HUES48 (cell line): ENCODE measurements around the gene CISTR.
"Not testable (repeated sequence)": the region's sequence is repeated elsewhere in the genome, so short reads cannot be mapped to it uniquely, and the experiment has no call there.

Source experiments
- H3K27ac ChIP-seq: one replicate; pipeline ENCODE4 v1.7.0; 2013; ENCODE audit warnings: low read depth, low read length, inconsistent platforms
- H3K27me3 ChIP-seq: 2 replicates; pipeline ENCODE4 v1.6.1; 2013; ENCODE audit warnings: mild to moderate bottlenecking, low read length; ENCODE audit not compliant: control insufficient read depth, insufficient read depth
- H3K36me3 ChIP-seq: 2 replicates; pipeline ENCODE4 v1.6.1; 2013; ENCODE audit warnings: low read length; ENCODE audit not compliant: control insufficient read depth, insufficient read depth
- H3K4me1 ChIP-seq: 2 replicates; pipeline ENCODE4 v1.6.1; 2013; ENCODE audit warnings: mild to moderate bottlenecking, low read length; ENCODE audit not compliant: control insufficient read depth, insufficient read depth
- H3K4me3 ChIP-seq: 2 replicates; pipeline ENCODE4 v1.5.1; 2013; ENCODE audit warnings: mild to moderate bottlenecking, low read depth, low read length
- H3K9ac ChIP-seq: 2 replicates; pipeline ENCODE4 v1.6.1; 2013; ENCODE audit warnings: mild to moderate bottlenecking, low read depth, low read length, moderate library complexity
- H3K9me3 ChIP-seq: 2 replicates; pipeline ENCODE4 v1.6.1; 2013; ENCODE audit warnings: low read length; ENCODE audit not compliant: control insufficient read depth, insufficient read depth

Gene CISTR

GRCh38 chr12:53764615-53765014, 12.8 kb upstream of the CISTR start:
- Histone ChIP-seq H3K9me3 (no peaks in the 10 kb centered on the region), H3K27ac (no peak overlapping the region), H3K36me3 (no peaks in the 10 kb centered on the region), H3K4me3 (no peak overlapping the region), H3K9ac (no peak overlapping the region), H3K27me3 (peaks cover 61% of the 10 kb centered on the region), H3K4me1 (no peaks in the 10 kb centered on the region)

DNA sequence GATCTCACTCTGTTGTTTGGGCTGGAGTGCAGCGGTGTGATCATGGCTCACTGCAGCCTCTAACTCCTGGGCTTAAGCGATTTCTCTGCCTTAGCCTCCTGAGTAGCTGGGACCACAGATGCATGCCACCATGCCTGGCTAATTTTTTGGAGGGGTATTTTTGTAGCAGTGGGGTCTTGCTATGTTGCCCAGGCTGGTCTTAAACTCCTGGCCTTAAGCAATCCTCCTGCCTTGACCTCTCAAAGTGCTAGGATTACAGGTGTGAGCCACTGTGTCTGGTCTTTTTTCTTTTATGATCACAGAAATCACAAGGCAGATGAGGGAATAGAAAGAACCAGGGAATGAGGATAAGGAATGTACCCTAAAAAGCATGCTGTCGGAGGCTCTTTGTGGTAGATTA, 11.0 kb upstream of the CISTR start:
- not testable (repeated sequence) for H3K27ac ChIP-seq, H3K4me3 ChIP-seq, H3K9me3 ChIP-seq, H3K9ac ChIP-seq, H3K36me3 ChIP-seq, H3K4me1 ChIP-seq
- H3K27me3 ChIP-seq: peaks cover 68% of the 10 kb centered on the region

- H3K27ac ChIP-seq: no peak overlapping the region
- no peaks in the 10 kb centered on the region for H3K36me3 ChIP-seq
- peaks cover 6% of the 10 kb centered on the region for H3K4me1 ChIP-seq
- no peak overlapping the region for H3K9ac ChIP-seq
- no peaks in the 10 kb centered on the region for H3K9me3 ChIP-seq
- peaks cover 68% of the 10 kb centered on the region for H3K27me3 ChIP-seq
- H3K4me3 ChIP-seq: no peak overlapping the region
These were observed 9.5 kb upstream of the CISTR start for GRCh38 chr12:53761306-53761705.

GRCh38 chr12:53759261-53759660, 7.5 kb upstream of the CISTR start:
- Histone ChIP-seq H3K9me3 (no peaks in the 10 kb centered on the region), H3K27ac (no peak overlapping the region), H3K9ac (no peak overlapping the region), H3K27me3 (peaks cover 69% of the 10 kb centered on the region), H3K36me3 (no peaks in the 10 kb centered on the region), H3K4me1 (peaks cover 18% of the 10 kb centered on the region), H3K4me3 (no peak overlapping the region)

- peaks cover 23% of the 10 kb centered on the region for H3K4me1 ChIP-seq
- no peak overlapping the region for H3K27ac ChIP-seq
- peaks cover 73% of the 10 kb centered on the region for H3K27me3 ChIP-seq
- no peak overlapping the region for H3K4me3 ChIP-seq
- H3K9ac ChIP-seq: no peak overlapping the region
- H3K36me3 ChIP-seq: no peaks in the 10 kb centered on the region
- H3K9me3 ChIP-seq: no peaks in the 10 kb centered on the region
These were observed 6.9 kb upstream of the CISTR start for GRCh38 chr12:53758730-53759103.

- no peak overlapping the region for H3K27ac ChIP-seq
- no peaks in the 10 kb centered on the region for H3K36me3 ChIP-seq
- no peaks in the 10 kb centered on the region for H3K9me3 ChIP-seq
- no peak overlapping the region for H3K4me3 ChIP-seq
- no peak overlapping the region for H3K9ac ChIP-seq
- peaks cover 24% of the 10 kb centered on the region for H3K4me1 ChIP-seq
- H3K27me3 ChIP-seq: peaks cover 73% of the 10 kb centered on the region
These were observed 6.4 kb upstream of the CISTR start for GRCh38 chr12:53758081-53758729.

DNA sequence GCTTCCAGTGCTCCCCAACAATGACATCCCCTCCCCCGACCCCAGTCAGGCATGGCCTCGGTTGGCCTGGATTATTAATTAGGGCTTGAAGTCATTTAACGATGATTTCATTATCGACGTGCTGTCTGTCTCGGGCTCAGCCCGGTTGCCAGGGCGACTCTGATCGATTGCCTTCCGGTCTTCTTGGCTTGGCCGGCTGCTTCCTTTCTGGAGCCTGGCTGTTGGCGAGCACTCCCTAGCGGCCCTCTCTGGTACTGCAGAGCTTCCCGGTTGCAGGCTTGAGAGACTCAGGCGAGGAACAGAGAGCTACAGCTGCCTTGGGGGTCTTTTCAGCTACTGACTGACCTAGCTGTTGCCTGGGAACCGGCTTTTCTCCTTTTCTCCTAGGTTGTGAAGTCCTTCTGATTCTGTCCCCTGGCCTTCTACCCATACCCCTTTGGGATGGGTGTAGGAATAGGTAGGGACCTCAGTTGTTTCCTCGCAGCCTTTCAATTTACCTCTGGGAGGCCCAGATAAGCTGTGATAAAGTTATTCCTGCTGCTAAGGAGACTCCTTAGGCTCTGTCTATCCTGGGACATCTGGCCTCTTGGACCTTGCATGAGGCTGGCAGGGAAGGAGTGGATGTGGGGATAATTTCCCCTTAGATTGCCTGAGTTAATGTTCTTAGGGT, 5.5 kb upstream of the CISTR start:
- Histone ChIP-seq H3K36me3 (no peaks in the 10 kb centered on the region), H3K27me3 (peaks cover 79% of the 10 kb centered on the region), H3K9ac (no peak overlapping the region), H3K4me3 (peak overlapping the region; percentile 60), H3K27ac (no peak overlapping the region), H3K4me1 (peaks cover 25% of the 10 kb centered on the region), H3K9me3 (no peaks in the 10 kb centered on the region)

GRCh38 chr12:53756300-53757100, 4.7 kb upstream of the CISTR start:
- peaks cover 27% of the 10 kb centered on the region for H3K4me1 ChIP-seq
- H3K27ac ChIP-seq: no peak overlapping the region
- no peaks in the 10 kb centered on the region for H3K36me3 ChIP-seq
- H3K9me3 ChIP-seq: no peaks in the 10 kb centered on the region
- H3K9ac ChIP-seq: no peak overlapping the region
- peak overlapping the region; percentile 60 for H3K4me3 ChIP-seq
- H3K27me3 ChIP-seq: peaks cover 84% of the 10 kb centered on the region

DNA sequence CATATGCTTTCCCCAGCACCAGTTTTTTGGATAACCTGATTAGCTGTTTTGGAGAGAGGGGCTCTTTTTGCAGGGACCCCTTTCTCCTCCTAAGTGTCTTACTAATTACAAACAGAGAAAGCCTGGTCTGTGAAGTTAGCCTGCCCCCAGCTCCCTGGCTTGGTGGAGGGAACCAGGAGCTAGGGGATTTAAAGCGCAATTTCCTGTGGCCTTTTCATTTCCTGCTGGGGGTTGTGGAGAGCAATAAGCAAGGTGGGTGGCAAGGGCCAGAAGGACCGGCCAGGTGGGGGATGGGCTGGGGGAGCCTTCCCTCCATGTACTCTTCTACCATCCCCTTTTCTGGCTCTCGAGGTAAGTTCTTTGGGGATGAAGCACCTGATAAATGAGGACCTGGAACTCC, 4.1 kb upstream of the CISTR start:
- Histone ChIP-seq H3K4me1 (peaks cover 29% of the 10 kb centered on the region), H3K27ac (no peak overlapping the region), H3K4me3 (no peak overlapping the region), H3K9ac (no peak overlapping the region), H3K27me3 (peaks cover 90% of the 10 kb centered on the region), H3K9me3 (no peaks in the 10 kb centered on the region), H3K36me3 (no peaks in the 10 kb centered on the region)

DNA sequence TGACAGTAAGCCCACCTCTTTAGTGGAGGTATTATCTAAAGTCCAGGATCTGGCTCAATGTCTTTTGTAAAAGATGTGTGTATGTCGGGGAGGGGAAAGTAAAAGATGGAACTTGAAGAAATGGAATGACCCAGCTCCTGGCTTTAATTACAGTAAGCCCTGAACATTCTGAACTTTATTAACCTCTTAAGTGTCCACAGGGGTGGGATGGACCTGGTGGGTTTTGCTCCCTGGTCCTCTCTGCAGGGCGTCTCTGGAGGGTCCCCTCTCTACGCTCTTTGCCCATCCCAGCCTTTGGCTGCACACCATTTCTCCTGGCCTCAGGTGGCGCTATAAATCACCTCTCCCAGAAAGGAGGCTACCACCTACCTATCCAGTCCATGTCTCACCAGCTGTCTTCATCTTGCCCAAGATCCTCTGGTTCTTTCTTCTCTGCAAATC, 3.7 kb upstream of the CISTR start:
- Histone ChIP-seq H3K27me3 (peaks cover 94% of the 10 kb centered on the region), H3K27ac (no peak overlapping the region), H3K36me3 (no peaks in the 10 kb centered on the region), H3K9ac (no peak overlapping the region), H3K9me3 (no peaks in the 10 kb centered on the region), H3K4me1 (peaks cover 33% of the 10 kb centered on the region), H3K4me3 (no peak overlapping the region)
